HepG2 (cell line): Measurements from ENCODE around the gene PRIM2. TPM values are rescaled to one million over a fixed set of nuclear protein-coding genes. Genes with fewer than 3 reads are reported as not detected.

ENCODE experiments used
- ATAC-seq: fragments of 200-7000 bp; cut with Tn5 transposase; 3 replicates; pipeline ENCODE4 v1.9.1; 2020; ENCODE audit warnings: mild to moderate bottlenecking, moderate library complexity
- BruUV-seq: library from RNA; stranded (reverse); fragments of 400-500 nt; replicated peaks from 2 replicates; lab custom pipeline; 2021; lab: Mats Ljungman, UMichigan
- CTCF ChIA-PET: fragments of 300-600 bp; formaldehyde crosslinking; extraction: SDS; loops from one replicate; lab custom pipeline; 2021; ENCODE audit warnings: low total read pairs, inconsistent platforms, low intra/inter-chr PET ratio; lab: Yijun Ruan, JAX
- POLR2A ChIA-PET: fragments of 350-600 bp; sonication (Branson Sonifier 250); formaldehyde crosslinking; loops from one replicate; lab custom pipeline; 2020; ENCODE audit warnings: antibody characterized with exemption, inconsistent platforms; lab: Yijun Ruan, JAX
- DNase-seq: peaks from one replicate; pipeline ENCODE4 v3.0.0-alpha.2; 2015; ENCODE audit warnings: low spot score
- FAIRE-seq: peaks from 3 replicates; lab custom pipeline; 2011; peaks lifted over from hg19 to GRCh38; lab: Jason Lieb, UNC
- H2AFZ ChIP-seq: one replicate; pipeline ENCODE4 v1.6.1; 2011; ENCODE audit warnings: low read length, inconsistent platforms
- H3K27ac ChIP-seq: fragments of 300-600 bp; 3 replicates; pipeline ENCODE4 v1.8.0; 2011; ENCODE audit warnings: mixed run types, mild to moderate bottlenecking, mixed read lengths, low read length, inconsistent platforms; ENCODE audit not compliant: insufficient read depth; ENCODE audit errors: extremely low read length
- H3K27me3 ChIP-seq, 2 experiments: fragments of 200-600 bp in 1 of 2; 2 replicates in 1 of 2; 3 replicates in 1 of 2; pipeline versions ENCODE4 v1.6.0 to v1.8.0; 2011; ENCODE audit warnings: low read length in 2 of 2, mild to moderate bottlenecking in 2 of 2, moderate library complexity in 2 of 2, inconsistent platforms in 1 of 2; ENCODE audit not compliant: insufficient read depth in 2 of 2, control insufficient read depth in 1 of 2
- H3K36me3 ChIP-seq, 2 experiments: fragments of 200-600 bp in 1 of 2; replicated peaks in 1 of 2; 2 replicates in 1 of 2; 3 replicates in 1 of 2; pipeline versions ENCODE4 v1.5.1 to v1.8.0; 2011; ENCODE audit warnings: low read length in 2 of 2, inconsistent platforms in 1 of 2; ENCODE audit not compliant: insufficient read depth in 2 of 2, control insufficient read depth in 1 of 2
- H3K4me1 ChIP-seq: 2 replicates; pipeline ENCODE4 v1.5.1; 2012; ENCODE audit warnings: low read length, inconsistent platforms; ENCODE audit not compliant: insufficient read depth
- H3K4me2 ChIP-seq: 2 replicates; pipeline ENCODE4 v1.6.0; 2011; ENCODE audit warnings: low read depth, low read length, inconsistent platforms
- H3K4me3 ChIP-seq, 3 experiments: fragments of 200-600 bp in 1 of 3; sonication (generic), shearing (Covaris generic) in 1 of 3; replicated peaks in 1 of 3; 2 replicates each; pipeline ENCODE4 v1.5.1; 2011 to 2016; ENCODE audit warnings: low read length in 3 of 3, inconsistent platforms in 2 of 3, low read depth in 2 of 3, mild to moderate bottlenecking in 2 of 3, control low read depth in 1 of 3, mixed read lengths in 1 of 3; ENCODE audit not compliant: insufficient read depth in 1 of 3
- H3K79me2 ChIP-seq: one replicate; pipeline ENCODE4 v1.6.1; 2011; ENCODE audit warnings: low read length, inconsistent platforms; ENCODE audit not compliant: insufficient read depth
- H3K9ac ChIP-seq: 2 replicates; pipeline ENCODE4 v1.6.0; 2011; ENCODE audit warnings: mild to moderate bottlenecking, low read depth, low read length, inconsistent platforms; ENCODE audit not compliant: insufficient read depth
- H3K9me3 ChIP-seq: 2 replicates; pipeline ENCODE4 v1.5.1; 2012; ENCODE audit warnings: mild to moderate bottlenecking, low read length
- H4K20me1 ChIP-seq: 2 replicates; pipeline ENCODE4 v1.6.0; 2011; ENCODE audit warnings: inconsistent platforms, mild to moderate bottlenecking, low read length, moderate library complexity; ENCODE audit not compliant: insufficient read depth
- THYN1 ChIP-seq: sonication (generic); formaldehyde crosslinking; IDR thresholded peaks from 2 replicates; pipeline ENCODE4 v1.8.1; 2023; ENCODE audit warnings: low read depth, mild to moderate bottlenecking, moderate library complexity, missing genetic modification reagents, borderline replicate concordance
- whole genome bisulfite sequencing: methylation state at CpG from one replicate; pipeline ENCODE4 v1.1.6; 2017; ENCODE audit warnings: low lambda C conversion rate; 5-methylcytosine and 5-hydroxymethylcytosine counted together
- in situ Hi-C: cut with HindIII; loops from 2 replicates; pipeline ENCODE4 v1.10.0; 2017; ENCODE audit warnings: low pct_unique_long_range_greater_than_20kb; ENCODE audit not compliant: extremely low pct_ligation_motif_present
- intact Hi-C: fragments of 100-400 bp; cut with micrococcal nuclease; formaldehyde crosslinking; loops from one replicate; pipeline ENCODE4 v1.10.0; 2022; ENCODE audit not compliant: unreplicated experiment
- polyA plus RNA-seq, 8 experiments: library from polyadenylated mRNA; depleted of rRNA in 3 of 8; stranded (reverse) in 7 of 8; unstranded in 1 of 8; fragments of >200 nt; fragmentation: Illumina TruSeq in 4 of 8; extraction: Trizol in 4 of 8; gene quantifications; 2 replicates each; pipeline versions ENCODE4 v1.2.1 to v1.2.3, GENCODE V29; 2011 to 2016; ENCODE audit warnings: low read depth in 4 of 8, missing spikeins in 1 of 8, mixed read lengths in 1 of 8; ENCODE audit not compliant: insufficient read depth in 1 of 8
- total RNA-seq, 5 experiments: library from RNA; depleted of rRNA; stranded (reverse); fragments of >200 nt; fragmentation: Illumina TruSeq; extraction: Trizol; gene quantifications; 2 replicates each; pipeline ENCODE4 v1.2.3, GENCODE V29; 2016; ENCODE audit warnings: low read depth in 1 of 5
- TF ChIP-seq, protein P1 (sequence below): sonication (generic); IDR thresholded peaks from 2 replicates; pipeline ENCODE4 v1.6.1; 2016; ENCODE audit warnings: low read depth, borderline replicate concordance
- TF ChIP-seq, protein P2 (sequence below): sonication (generic); formaldehyde crosslinking; IDR thresholded peaks from 2 replicates; pipeline ENCODE4 v1.5.0; 2020; ENCODE audit warnings: mild to moderate bottlenecking, missing genetic modification reagents, moderate library complexity

Gene PRIM2
- total and polyA plus RNA-seq, 2 of the 13 experiments (the other 11 are each of a cell fraction or from before 2014, with no cell fraction given) = 8.0 to 52.7 TPM

DNA sequence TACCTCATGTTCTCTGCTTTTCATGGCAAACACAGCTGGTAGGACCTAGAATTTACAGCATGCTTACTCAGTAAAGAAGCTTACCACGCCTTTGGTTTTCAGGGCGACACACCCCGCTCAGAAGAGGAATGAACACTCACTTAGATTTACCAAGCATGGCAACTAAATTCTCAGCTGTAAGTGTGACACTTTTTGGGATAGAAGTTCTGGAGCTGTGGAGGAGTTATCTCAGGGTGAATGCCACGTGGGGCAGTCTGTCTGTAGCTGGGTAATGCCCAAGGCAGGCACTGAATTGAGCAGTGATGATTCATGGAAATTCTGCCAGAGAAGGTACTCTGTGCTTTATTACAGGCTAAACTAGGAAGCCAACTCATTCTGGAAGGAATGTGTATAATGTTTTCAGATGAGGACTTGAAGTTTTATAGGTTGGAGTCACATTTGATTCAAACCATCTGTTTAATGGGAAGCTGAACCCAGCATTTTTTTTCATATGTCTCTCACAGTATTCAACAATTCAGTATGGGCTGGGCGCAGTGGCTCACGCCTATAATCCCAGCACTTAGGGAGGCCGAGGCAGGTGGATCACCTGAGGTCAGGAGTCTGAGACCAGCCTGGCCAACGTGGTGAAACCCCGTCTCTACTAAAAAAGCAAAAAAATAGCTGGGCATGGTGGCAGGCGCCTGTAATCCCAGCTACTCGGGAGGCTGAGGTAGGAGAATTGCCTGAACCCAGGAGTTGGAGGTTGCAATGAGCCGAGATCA, 3.5 kb upstream of the PRIM2 start:
- TF ChIP-seq, protein P1, sequence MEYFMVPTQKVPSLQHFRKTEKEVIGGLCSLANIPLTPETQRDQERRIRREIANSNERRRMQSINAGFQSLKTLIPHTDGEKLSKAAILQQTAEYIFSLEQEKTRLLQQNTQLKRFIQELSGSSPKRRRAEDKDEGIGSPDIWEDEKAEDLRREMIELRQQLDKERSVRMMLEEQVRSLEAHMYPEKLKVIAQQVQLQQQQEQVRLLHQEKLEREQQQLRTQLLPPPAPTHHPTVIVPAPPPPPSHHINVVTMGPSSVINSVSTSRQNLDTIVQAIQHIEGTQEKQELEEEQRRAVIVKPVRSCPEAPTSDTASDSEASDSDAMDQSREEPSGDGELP = peak; percentile 46; the same call in 1 of the 2 replicates
- no peak for TF ChIP-seq THYN1 (CRISPR knock-in tag)
- TF ChIP-seq, protein P2, sequence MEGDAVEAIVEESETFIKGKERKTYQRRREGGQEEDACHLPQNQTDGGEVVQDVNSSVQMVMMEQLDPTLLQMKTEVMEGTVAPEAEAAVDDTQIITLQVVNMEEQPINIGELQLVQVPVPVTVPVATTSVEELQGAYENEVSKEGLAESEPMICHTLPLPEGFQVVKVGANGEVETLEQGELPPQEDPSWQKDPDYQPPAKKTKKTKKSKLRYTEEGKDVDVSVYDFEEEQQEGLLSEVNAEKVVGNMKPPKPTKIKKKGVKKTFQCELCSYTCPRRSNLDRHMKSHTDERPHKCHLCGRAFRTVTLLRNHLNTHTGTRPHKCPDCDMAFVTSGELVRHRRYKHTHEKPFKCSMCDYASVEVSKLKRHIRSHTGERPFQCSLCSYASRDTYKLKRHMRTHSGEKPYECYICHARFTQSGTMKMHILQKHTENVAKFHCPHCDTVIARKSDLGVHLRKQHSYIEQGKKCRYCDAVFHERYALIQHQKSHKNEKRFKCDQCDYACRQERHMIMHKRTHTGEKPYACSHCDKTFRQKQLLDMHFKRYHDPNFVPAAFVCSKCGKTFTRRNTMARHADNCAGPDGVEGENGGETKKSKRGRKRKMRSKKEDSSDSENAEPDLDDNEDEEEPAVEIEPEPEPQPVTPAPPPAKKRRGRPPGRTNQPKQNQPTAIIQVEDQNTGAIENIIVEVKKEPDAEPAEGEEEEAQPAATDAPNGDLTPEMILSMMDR (CRISPR knock-in tag) = 0 out of 2 replicates have a peak, but pooled peaks have one; percentile 19
- TF ChIP-seq, all 625 proteins: peak for 2
- H3K4me2 ChIP-seq = peak overlapping the region; percentile 41
- H4K20me1 ChIP-seq = no peaks in the 10 kb centered on the region
- intact Hi-C loops (loop anchor here (10.0 kb wide), 2 partner anchors 219 to 289 kb away; partner anchors contain the start of gene ZNF451), in situ Hi-C loops (loop anchor here (10.0 to 25.0 kb wide), 2 partner anchors 49 to 277 kb away; partner anchors contain the start of gene KIAA1586)
- H3K36me3 ChIP-seq = no peaks in the 10 kb centered on the region; a peak in 1 of 5 replicates
- DNase-seq (no peak), FAIRE-seq (no peak), ATAC-seq (no peak)
- peaks cover 14% of the 10 kb centered on the region for H3K79me2 ChIP-seq
- ChIA-PET CTCF (interaction anchor here (3.8 kb wide), 1 partner anchor 410 kb away, joined by 39 read pairs; no protein-coding TSS in a partner anchor), POLR2A (no interaction called here)
- no peak overlapping the region for H3K27ac ChIP-seq
- no peak overlapping the region for H3K4me3 ChIP-seq
- WGBS = 37% methylated on average over 12 of the region's 12 CpGs
- H2AFZ ChIP-seq = peak overlapping the region; percentile 1
- no peak overlapping the region for H3K9ac ChIP-seq
- H3K4me1 ChIP-seq = peaks cover 34% of the 10 kb centered on the region
- H3K27me3 ChIP-seq = no peaks in the 10 kb centered on the region; a peak in 1 of 5 replicates
- no peaks in the 10 kb centered on the region for H3K9me3 ChIP-seq
- no TSS peak for BruUV-seq
